ENCODE measurements around the gene RGPD8.

The RGPD8 gene

DNA sequence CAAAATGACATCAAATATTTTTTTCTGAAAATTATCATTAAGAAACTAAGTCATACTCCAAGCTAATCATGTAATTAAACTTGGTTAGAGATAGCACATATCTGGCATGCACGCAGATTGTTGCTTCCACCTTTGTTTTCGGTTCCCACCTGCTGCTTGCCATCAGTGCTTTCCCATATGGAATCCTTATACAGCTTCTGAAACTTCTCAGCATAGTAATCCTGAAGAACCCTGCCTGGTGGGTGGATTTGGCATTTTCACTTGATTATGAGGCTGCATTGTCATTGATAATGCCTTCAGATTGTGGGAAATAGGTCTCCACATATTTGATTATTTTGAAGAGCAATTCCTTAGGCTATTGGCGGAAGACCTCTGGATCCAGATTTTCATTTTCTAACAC is 110.5 kb downstream of the RGPD8 start:
- DNase-seq: no peak

DNA sequence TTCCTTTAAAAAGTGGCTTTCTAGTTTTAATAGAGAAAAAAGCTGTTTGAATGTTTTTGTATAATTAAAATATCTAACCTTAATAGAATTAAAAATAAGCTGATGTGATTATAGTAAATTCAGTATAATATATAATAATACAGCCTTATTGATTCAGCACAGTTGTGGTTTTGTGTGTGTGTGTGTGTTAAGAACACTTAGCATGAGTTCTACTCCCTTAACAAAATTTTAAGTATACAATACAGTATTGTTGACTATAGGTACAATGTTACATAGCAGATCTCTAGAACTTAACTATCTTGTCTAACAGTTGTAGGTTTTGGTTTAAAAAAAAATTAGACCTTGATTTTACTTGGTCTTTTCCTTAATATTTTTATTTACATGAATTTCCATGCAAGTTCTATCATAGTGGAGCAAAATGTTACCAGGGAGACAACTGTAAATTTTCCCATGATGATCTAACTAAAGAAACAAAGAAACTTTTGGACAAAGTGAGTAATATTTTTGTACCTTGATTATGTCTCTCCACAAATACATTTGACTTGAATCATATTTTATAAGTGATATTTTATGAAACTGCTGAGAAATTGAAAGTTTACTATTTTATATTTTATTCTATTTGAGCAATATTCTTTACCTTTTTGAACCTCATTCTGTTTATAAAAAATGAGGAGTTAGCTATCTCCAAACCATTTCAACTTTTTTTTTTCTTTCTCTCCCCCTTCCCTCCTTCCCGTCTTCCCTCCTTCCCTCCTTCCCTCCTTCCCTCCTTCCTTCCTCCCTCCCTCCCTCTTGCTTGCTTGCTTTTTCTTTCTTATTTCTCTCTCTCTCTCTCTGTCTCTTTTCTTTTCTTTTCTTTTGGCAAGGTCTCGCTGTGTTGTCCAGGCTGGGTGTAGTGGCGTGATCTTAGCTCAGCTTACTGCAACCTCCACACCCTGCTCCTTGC is 111.8 kb downstream of the RGPD8 start:
- peak; percentile 8 for DNase-seq
